H1 (cell line): ENCODE results near the gene PTPN18. TPM values are rescaled to one million over a fixed set of nuclear protein-coding genes. Genes with fewer than 3 reads are reported as not detected.

Experiments used
- BRCA1 ChIP-seq: IDR thresholded peaks from 2 replicates; pipeline ENCODE4 v1.6.1; 2012; ENCODE audit warnings: low read depth, low read length, improper control_type of control experiment
- EGR1 ChIP-seq: IDR thresholded peaks from 2 replicates; pipeline ENCODE4 v1.6.1; 2011; ENCODE audit warnings: low read depth, low read length, borderline replicate concordance
- HDAC2 ChIP-seq, 2 experiments: fragments of 300-600 bp in 1 of 2; sonication (generic) in 1 of 2; IDR thresholded peaks; 2 replicates each; pipeline ENCODE4 v1.6.1; 2011 to 2012; ENCODE audit warnings: low read depth in 2 of 2, low read length in 2 of 2, mild to moderate bottlenecking in 2 of 2, moderate library complexity in 2 of 2, borderline replicate concordance in 1 of 2, inconsistent platforms in 1 of 2
- NRF1 ChIP-seq: IDR thresholded peaks from 2 replicates; pipeline ENCODE4 v1.6.1; 2011; ENCODE audit warnings: mild to moderate bottlenecking, low read depth, low read length, improper control_type of control experiment
- RAD21 ChIP-seq, 2 experiments: IDR thresholded peaks in 1 of 2; conservative IDR thresholded peaks in 1 of 2; 2 replicates each; pipeline ENCODE4 v1.6.1; 2011; ENCODE audit warnings: low read depth in 2 of 2, low read length in 2 of 2, improper control_type of control experiment in 1 of 2, inconsistent platforms in 1 of 2, mild to moderate bottlenecking in 1 of 2, moderate library complexity in 1 of 2
- RFX5 ChIP-seq: IDR thresholded peaks from 2 replicates; pipeline ENCODE4 v1.6.1; 2011; ENCODE audit warnings: low read depth, low read length, improper control_type of control experiment, borderline replicate concordance
- RNF2 ChIP-seq: fragments of 200-900, 300-1000 bp; sonication (generic); IDR thresholded peaks from 2 replicates; pipeline ENCODE4 v1.7.1; 2016; ENCODE audit warnings: borderline replicate concordance, low read depth, mild to moderate bottlenecking, antibody characterized with exemption, low read length; ENCODE audit not compliant: poor library complexity, severe bottlenecking; ENCODE audit errors: missing control alignments
- SAP30 ChIP-seq: fragments of 300-600 bp; sonication (generic); IDR thresholded peaks from 2 replicates; pipeline ENCODE4 v1.7.1; 2012; ENCODE audit warnings: low read length, moderate library complexity, mild to moderate bottlenecking, inconsistent platforms; ENCODE audit not compliant: insufficient read depth, insufficient replicate concordance
- SP4 ChIP-seq: IDR thresholded peaks from 2 replicates; pipeline ENCODE4 v1.6.1; 2012; ENCODE audit warnings: low read length, inconsistent platforms
- TEAD4 ChIP-seq: IDR thresholded peaks from 2 replicates; pipeline ENCODE4 v1.6.1; 2012; ENCODE audit warnings: low read depth, low read length, inconsistent platforms, mixed read lengths
- polyA plus RNA-seq, 7 experiments: library from polyadenylated mRNA; depleted of rRNA in 3 of 7; stranded (reverse) in 5 of 7; unstranded in 2 of 7; fragments of >200 nt in 5 of 7; fragments of 200-250 nt in 2 of 7; gene quantifications; 1 replicate in 5 of 7; 2 replicates in 1 of 7; 4 replicates in 1 of 7; pipeline versions ENCODE4 v1.2.1 to v1.2.3, GENCODE V29; 2011 to 2013; ENCODE audit warnings: missing spikeins in 2 of 7, mixed read lengths in 2 of 7
- total RNA-seq: library from RNA; stranded (reverse); fragmentation: NEBNext Ultra II Directional; extraction: Animal tissue kit (Norgen Biotek cat#: 25700); gene quantifications from 2 replicates; pipeline ENCODE4 v1.2.1, GENCODE V29; 2021

Gene PTPN18
- total and polyA plus RNA-seq, 2 of the 8 experiments (the other 6 are each of a cell fraction or from before 2014, with no cell fraction given) = 13.2 to 14.7 TPM

DNA sequence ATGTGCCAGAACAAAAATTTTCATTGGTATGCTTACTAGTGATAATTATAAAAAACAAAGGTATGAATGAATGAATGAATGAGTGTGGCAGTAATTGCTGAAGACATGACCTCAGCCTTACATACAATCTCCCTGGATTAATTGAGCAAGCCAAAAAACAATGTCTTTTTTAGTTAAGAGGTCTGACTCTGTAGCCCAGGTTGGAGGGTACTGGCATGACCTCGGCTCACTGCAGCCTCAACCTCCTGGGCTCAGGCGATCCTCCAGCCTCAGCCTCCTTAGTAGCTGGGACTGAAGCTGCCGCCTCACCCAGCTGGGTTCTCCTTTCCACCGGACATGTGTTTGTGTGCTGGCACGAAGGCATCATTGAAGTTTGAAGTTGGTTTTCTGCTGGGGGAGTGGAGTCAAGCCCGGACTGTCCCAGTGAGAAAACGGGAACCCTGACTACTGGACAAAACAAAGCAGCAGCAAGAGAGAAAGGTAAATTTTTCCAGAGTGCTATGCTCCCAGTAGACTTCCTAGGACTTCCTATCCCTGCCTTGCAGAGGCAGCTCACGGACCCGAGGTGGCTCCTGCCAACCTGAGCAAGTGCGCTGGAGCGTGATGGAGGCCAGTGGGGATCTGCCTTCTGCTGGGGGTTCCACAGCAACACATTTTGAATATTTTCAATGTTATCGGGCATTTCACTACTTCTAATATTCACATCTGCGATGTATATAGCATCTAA lies 19.5 kb upstream of the PTPN18 start (continued):
- TF ChIP-seq RAD21 (IDR thresholded peaks at IDR 0.05 in 1 of 2, conservative IDR thresholded peaks at IDR 0.05 in 1 of 2; ENCODE audit: low read depth in 2 of 2, low read length in 2 of 2) (no peak), EGR1 (no peak), SAP30 (no peak), RNF2 (no peak), NRF1 (no peak), TEAD4 (no peak), HDAC2 (IDR thresholded peaks at IDR 0.05; ENCODE audit: borderline replicate concordance in 1 of 2, low read depth in 2 of 2, low read length in 2 of 2) (no peak), RFX5 (no peak), SP4 (no peak), BRCA1 (no peak)
